Hepatocyte (in vitro differentiated cells): Measurements from ENCODE around the gene AMIGO3. TPM values are rescaled to one million over a fixed set of nuclear protein-coding genes. Genes with fewer than 3 reads are reported as not detected.

ENCODE experiments used
- DNase-seq: peaks from one replicate; pipeline ENCODE4 v3.0.0-alpha.2; 2016; ENCODE audit warnings: low spot score
- H2AFZ ChIP-seq: fragments of 200-600 bp; sonication (generic); 2 replicates; pipeline ENCODE4 v1.6.0; 2016; ENCODE audit warnings: antibody characterized with exemption, mild to moderate bottlenecking
- H3K27ac ChIP-seq: fragments of 200-600 bp; sonication (generic); 2 replicates; pipeline ENCODE4 v1.5.1; 2016; ENCODE audit warnings: mild to moderate bottlenecking
- H3K27me3 ChIP-seq: fragments of 200-600 bp; sonication (generic); 2 replicates; pipeline ENCODE4 v1.6.1; 2016
- H3K36me3 ChIP-seq: fragments of 200-600 bp; sonication (generic); replicated peaks from 2 replicates; pipeline ENCODE4 v1.5.1; 2016; ENCODE audit warnings: low read depth; ENCODE audit not compliant: insufficient read depth
- H3K4me1 ChIP-seq: fragments of 200-600 bp; sonication (generic); 2 replicates; pipeline ENCODE4 v1.5.1; 2016; ENCODE audit warnings: mild to moderate bottlenecking, moderate library complexity; ENCODE audit not compliant: insufficient read depth
- H3K4me2 ChIP-seq: fragments of 200-600 bp; sonication (generic); 2 replicates; pipeline ENCODE4 v1.6.0; 2016
- H3K4me3 ChIP-seq: fragments of 200-600 bp; sonication (generic); 2 replicates; pipeline ENCODE4 v1.5.1; 2016; ENCODE audit warnings: mild to moderate bottlenecking
- H3K79me2 ChIP-seq: fragments of 200-600 bp; sonication (generic); 2 replicates; pipeline ENCODE4 v1.6.0; 2017; ENCODE audit warnings: mild to moderate bottlenecking
- H3K9me2 ChIP-seq: fragments of 200-600 bp; sonication (generic); replicated peaks from 2 replicates; pipeline ENCODE4 v1.6.0; 2017; ENCODE audit warnings: mild to moderate bottlenecking; ENCODE audit not compliant: insufficient read depth
- H3K9me3 ChIP-seq: fragments of 200-600 bp; sonication (generic); 2 replicates; pipeline ENCODE4 v1.5.1; 2016; ENCODE audit warnings: low read depth, mild to moderate bottlenecking
- H4K20me1 ChIP-seq: fragments of 200-600 bp; sonication (generic); 2 replicates; pipeline ENCODE4 v1.6.0; 2016; ENCODE audit warnings: mild to moderate bottlenecking; ENCODE audit not compliant: insufficient read depth, poor library complexity, severe bottlenecking
- EZH2 ChIP-seq: fragments of 200-600 bp; sonication (generic); IDR thresholded peaks from 2 replicates; pipeline ENCODE4 v1.6.1; 2016; ENCODE audit warnings: antibody characterized with exemption, mild to moderate bottlenecking, borderline replicate concordance
- EZH2phosphoT487 ChIP-seq: fragments of 200-600 bp; sonication (generic); IDR thresholded peaks from one replicate; pipeline ENCODE4 v1.6.1; 2018; ENCODE audit warnings: antibody characterized with exemption, mild to moderate bottlenecking, low read depth, moderate library complexity; ENCODE audit not compliant: unreplicated experiment, severe bottlenecking
- WGBS: methylation state at CpG from one replicate; pipeline ENCODE4 v1.1.6; 2016; ENCODE audit warnings: low lambda C conversion rate; ENCODE audit errors: missing lambda C conversion rate; 5-methylcytosine and 5-hydroxymethylcytosine counted together
- polyA plus RNA-seq: library from polyadenylated mRNA; unstranded; fragments of >200 nt; fragmentation: Nextera tagmentation; extraction: Ambion mirVana; gene quantifications from 2 replicates; pipeline ENCODE4 v1.2.1, GENCODE V29; 2016
- total RNA-seq: library from RNA; depleted of rRNA; stranded (reverse); fragments of >200 nt; gene quantifications from 2 replicates; pipeline ENCODE4 v1.2.3, GENCODE V29; 2014
- TF ChIP-seq, protein P1 (sequence below): fragments of 200-600 bp; sonication (generic); IDR thresholded peaks from 2 replicates; pipeline ENCODE4 v1.5.1; 2016; ENCODE audit warnings: antibody characterized with exemption, mild to moderate bottlenecking; ENCODE audit not compliant: poor library complexity

AMIGO3 gene
- total and polyA plus RNA-seq, 2 experiments from 2014 or later = 0.57 to 1.7 TPM

DNA sequence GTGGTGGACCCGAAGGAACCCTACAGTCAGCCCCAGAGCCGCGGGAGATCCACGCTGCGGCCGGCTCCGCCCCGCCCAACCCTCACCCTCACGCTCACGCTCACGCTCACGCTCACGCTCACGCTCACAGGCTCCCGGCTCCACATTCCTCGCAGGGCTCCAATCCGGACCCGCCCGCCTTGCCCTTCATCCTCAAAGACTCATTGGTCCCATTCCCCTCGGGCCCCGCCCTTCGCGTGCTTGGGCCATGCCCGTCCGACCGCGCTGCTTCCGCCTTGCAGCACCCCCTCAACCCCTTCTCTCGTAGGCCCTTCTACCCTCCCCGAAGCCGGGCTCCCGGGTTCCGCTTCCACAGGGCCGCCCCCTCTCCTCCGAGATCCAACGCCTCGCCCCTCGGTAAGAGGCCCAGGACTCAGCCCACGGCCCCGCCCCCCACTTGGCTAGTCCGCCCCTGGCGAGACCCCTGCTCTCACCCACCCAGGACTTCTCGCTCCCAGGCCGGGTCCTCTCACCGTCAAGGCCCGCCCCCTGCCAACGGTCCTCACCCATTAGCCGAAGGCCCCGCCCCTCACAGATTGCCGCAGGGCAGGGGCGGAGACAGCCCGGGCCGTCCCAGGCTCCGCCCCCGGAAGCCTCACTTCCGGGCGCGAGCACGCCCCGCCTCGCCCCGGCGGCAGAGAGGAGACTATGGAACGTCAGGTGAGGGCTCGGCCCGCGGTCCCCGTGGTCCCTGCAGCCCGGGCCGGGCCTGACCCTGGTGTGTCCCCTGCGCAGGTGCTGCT is 45.6 kb downstream of the AMIGO3 start, which contains the start of gene APEH:
Gene APEH, plus strand, starts transcription at position 637 of the 782 bp plus-strand sequence. Its CDS starts 51 bp downstream, at position 688.
- Histone ChIP-seq H3K79me2 (peaks cover 9% of the 10 kb centered on the region), H3K36me3 (no peaks in the 10 kb centered on the region), H3K27ac (peak within 1 kb of the TSS; percentile 92), H3K4me3 (peak within 1 kb of the TSS; percentile 56), H4K20me1 (no peaks in the 10 kb centered on the region), H3K27me3 (no peaks in the 10 kb centered on the region), H3K9me2 (no peaks in the 10 kb centered on the region), H3K9me3 (no peaks in the 10 kb centered on the region), H3K4me1 (peaks cover 20% of the 10 kb centered on the region), H3K4me2 (peak within 1 kb of the TSS; percentile 88), H2AFZ (peak within 1 kb of the TSS; percentile 48)
- peak; percentile 99 for DNase-seq
- 1% methylated on average over 51 of the region's 71 CpGs for WGBS
- no peak for TF ChIP-seq EZH2
- no peak for TF ChIP-seq EZH2phosphoT487
- TF ChIP-seq, protein P1, sequence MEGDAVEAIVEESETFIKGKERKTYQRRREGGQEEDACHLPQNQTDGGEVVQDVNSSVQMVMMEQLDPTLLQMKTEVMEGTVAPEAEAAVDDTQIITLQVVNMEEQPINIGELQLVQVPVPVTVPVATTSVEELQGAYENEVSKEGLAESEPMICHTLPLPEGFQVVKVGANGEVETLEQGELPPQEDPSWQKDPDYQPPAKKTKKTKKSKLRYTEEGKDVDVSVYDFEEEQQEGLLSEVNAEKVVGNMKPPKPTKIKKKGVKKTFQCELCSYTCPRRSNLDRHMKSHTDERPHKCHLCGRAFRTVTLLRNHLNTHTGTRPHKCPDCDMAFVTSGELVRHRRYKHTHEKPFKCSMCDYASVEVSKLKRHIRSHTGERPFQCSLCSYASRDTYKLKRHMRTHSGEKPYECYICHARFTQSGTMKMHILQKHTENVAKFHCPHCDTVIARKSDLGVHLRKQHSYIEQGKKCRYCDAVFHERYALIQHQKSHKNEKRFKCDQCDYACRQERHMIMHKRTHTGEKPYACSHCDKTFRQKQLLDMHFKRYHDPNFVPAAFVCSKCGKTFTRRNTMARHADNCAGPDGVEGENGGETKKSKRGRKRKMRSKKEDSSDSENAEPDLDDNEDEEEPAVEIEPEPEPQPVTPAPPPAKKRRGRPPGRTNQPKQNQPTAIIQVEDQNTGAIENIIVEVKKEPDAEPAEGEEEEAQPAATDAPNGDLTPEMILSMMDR = no peak

DNA sequence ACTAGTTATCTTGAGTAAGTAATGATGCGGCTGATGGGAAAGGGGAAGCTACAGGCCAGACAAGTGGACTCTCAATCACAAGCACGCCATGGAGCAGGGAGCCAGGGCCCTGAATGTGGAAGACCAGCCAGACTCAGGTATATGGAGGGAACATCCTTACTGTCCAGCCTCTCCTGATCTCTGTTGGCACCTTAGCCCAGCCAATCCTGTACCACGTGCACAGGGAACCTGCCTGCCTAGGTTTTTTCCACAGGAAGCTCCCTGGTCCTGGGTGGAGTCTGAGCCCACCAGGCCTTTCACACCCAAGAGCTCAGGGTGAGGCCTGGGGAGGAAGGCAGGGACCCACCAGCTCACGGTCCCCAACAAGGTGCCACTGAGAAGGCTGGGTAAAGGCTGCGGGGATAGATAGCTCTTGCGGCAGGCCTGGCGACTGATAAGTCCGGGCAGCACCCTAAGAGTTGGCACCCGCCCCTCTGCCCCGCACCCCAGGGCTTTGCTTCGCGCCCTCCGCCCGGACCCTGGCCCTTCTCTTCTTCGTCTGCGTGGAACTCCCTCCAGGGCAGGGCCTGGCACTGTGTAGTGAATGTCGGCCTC is 46.3 kb downstream of the AMIGO3 start:
- Histone ChIP-seq H4K20me1 (no peaks in the 10 kb centered on the region), H3K36me3 (no peaks in the 10 kb centered on the region), H3K9me3 (no peaks in the 10 kb centered on the region), H3K27ac (peak overlapping the region; percentile 92), H3K4me2 (peak overlapping the region; percentile 88), H3K4me1 (peaks cover 27% of the 10 kb centered on the region), H3K9me2 (no peaks in the 10 kb centered on the region), H3K4me3 (peak overlapping the region; percentile 36), H3K79me2 (peaks cover 9% of the 10 kb centered on the region), H3K27me3 (no peaks in the 10 kb centered on the region), H2AFZ (peak overlapping the region; percentile 48)
- TF ChIP-seq, protein P1 = no peak
- TF ChIP-seq EZH2 = no peak
- no peak for TF ChIP-seq EZH2phosphoT487
- peak; percentile 39 for DNase-seq
- 21% methylated on average over 12 of the region's 17 CpGs for WGBS

DNA sequence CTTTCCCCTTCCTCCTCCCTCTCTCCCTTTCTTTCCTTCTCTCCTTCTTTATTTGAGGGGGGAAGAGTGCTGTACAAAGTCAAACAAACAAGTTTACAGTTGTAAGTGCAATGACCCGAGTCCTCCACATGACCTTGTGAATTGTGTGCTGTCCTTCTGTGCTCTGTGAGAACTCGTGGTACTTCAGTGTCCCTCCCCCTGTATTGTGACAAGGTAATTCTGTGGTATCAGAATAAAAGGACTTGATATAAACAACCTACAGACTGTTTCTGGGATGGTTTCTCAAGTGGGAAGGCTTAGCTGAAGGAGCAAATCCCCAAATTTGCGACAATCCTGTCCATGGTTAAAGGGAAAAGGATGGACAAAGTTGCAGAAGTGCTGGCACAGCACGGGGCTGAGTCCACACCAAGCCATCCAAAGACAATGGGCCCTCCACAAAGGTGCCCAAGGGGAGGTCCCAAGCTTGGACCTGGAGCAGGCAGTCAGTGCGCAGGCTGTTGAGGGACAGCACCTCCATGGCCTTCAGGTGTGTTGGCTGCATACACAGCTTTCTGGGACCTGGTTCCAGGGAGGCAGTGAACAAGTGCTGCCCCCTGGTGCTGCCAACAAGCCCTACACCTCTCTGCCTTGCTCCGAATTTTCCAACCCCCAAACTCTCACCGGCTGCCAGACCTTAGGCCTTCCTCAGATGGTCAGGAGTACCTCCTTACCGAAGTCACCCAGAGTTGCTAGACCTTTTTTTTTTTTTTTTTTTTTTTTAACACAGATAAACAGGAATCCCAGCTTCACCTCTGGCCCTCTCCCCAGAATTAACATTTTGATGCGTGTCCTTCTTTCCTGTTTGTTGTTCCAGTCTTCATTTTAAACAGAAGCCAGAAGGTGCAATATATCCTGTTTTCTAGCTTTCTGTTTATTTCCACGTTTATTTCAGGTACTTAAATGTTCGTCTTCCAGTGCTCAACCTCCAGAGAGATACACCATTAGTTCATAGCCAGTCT is 47.9 kb downstream of the AMIGO3 start:
- peaks cover 38% of the 10 kb centered on the region for H3K4me1 ChIP-seq
- H3K4me3 ChIP-seq = no peak overlapping the region
- H3K27ac ChIP-seq = no peak overlapping the region
- H4K20me1 ChIP-seq = no peaks in the 10 kb centered on the region
- TF ChIP-seq EZH2 (no peak), EZH2phosphoT487 (no peak)
- TF ChIP-seq, protein P1 = peak; percentile 86
- peaks cover 9% of the 10 kb centered on the region for H3K79me2 ChIP-seq
- no peaks in the 10 kb centered on the region for H3K36me3 ChIP-seq
- peak; percentile 85 for DNase-seq
- H3K9me2 ChIP-seq = no peaks in the 10 kb centered on the region
- no peak overlapping the region for H2AFZ ChIP-seq
- no peaks in the 10 kb centered on the region for H3K9me3 ChIP-seq
- H3K27me3 ChIP-seq = no peaks in the 10 kb centered on the region
- WGBS = 49% methylated on average over 11 of the region's 11 CpGs
- no peak overlapping the region for H3K4me2 ChIP-seq
